G401.6 (cell line): Measurements from ENCODE around the gene TAL2.

Experiments used
- FAIRE-seq: peaks from 2 replicates; lab custom pipeline; 2012; peaks lifted over from hg19 to GRCh38; lab: Jason Lieb, UNC

The TAL2 gene

DNA sequence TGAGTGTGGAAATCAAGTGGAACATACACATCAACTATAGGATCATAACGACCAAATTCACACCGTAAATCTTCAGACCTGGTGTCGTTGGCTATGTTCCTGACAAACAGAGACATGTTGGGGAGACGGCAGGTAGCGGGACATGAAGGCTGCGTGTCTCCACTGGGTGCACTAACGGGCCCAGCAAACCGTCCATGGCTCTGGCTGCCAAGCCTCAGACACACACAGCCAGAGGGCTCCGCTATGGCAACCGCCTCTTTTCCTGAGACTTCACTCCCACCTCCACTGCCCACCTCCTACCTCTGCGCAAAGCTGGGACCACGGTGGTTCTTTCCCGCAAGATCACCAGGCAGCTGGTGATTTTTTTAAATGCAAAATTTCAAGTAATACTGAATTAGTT, 48.4 kb downstream of the TAL2 start:
- FAIRE-seq, result no peak

DNA sequence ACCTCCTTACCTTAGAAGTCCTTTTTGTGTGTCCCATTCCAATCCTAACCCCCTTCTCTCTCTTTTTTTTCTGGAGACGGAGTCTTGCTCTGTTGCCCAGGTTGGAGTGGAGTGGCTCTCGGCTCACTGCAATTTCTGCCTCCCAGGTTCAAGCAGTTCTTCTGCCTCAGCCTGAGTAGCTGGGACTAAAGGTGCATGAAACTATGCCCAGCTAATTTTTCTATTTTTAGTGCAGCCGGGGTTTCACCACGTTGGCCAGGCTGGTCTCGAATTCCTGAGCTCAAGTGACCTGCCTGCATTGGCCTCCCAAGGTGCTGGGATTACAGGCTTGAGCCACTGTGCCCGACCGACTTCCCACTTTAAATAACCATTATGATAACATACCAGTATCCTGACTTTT, 49.6 kb downstream of the TAL2 start:
- FAIRE-seq, result no peak

DNA sequence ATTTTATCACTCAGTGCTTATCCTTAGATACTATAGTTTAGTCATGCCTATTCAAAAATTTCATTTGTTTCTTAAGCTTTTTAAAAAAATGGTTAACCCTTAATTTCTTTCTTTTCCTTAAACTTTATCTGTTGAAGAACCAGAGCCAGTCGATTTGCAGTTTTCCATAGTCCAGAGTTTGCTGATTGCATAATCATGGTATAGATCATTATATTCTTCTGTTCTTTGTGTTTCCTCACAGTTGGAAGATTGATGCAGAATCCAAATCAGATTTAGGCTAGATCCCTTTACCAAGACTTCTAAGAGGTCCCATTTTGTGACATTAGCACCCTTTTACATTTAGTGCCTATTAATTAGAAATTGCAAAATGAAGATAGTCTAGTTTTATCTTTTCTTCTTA, 50.0 kb downstream of the TAL2 start:
- no peak for FAIRE-seq
